C4-2B (cell line): ENCODE data around the gene FAM186B.

ENCODE experiments used
- H3K27ac ChIP-seq: fragments of 450-650 bp; 2 replicates; pipeline ENCODE4 v1.5.1; 2017
- CTCF ChIP-seq: fragments of 450-650 bp; conservative IDR thresholded peaks from 2 replicates; pipeline ENCODE4 v1.5.1; 2017; ENCODE audit warnings: mild to moderate bottlenecking
- ZFX ChIP-seq: fragments of 450-650 bp; IDR thresholded peaks from 2 replicates; pipeline ENCODE4 v1.6.1; 2017

FAM186B gene

GRCh38 chr12:49542592-49543160 lies 62.8 kb downstream of the FAM186B start:
- TF ChIP-seq ZFX (no peak), CTCF (no peak)
- H3K27ac ChIP-seq, result no peak overlapping the region

- H3K27ac ChIP-seq, result no peak overlapping the region
- no peak for TF ChIP-seq ZFX
- no peak for TF ChIP-seq CTCF
Measured at GRCh38 chr12:49541911-49542505, 63.4 kb downstream of the FAM186B start.

GRCh38 chr12:49541140-49541861 lies 64.1 kb downstream of the FAM186B start:
- H3K27ac ChIP-seq, result no peak overlapping the region

GRCh38 chr12:49540229-49541139 lies 65.0 kb downstream of the FAM186B start:
- H3K27ac ChIP-seq, result no peak overlapping the region
- TF ChIP-seq ZFX (no peak), CTCF (no peak)

More at GRCh38 chr12:49541140-49541861, 64.1 kb downstream of the FAM186B start:
- TF ChIP-seq ZFX (no peak), CTCF (no peak)

GRCh38 chr12:49539406-49540228 lies 65.8 kb downstream of the FAM186B start:
- H3K27ac ChIP-seq, result no peak overlapping the region
- TF ChIP-seq ZFX (no peak), CTCF (no peak)

GRCh38 chr12:49538510-49539403 lies 66.7 kb downstream of the FAM186B start, which contains the start of gene KCNH3:
Gene KCNH3 (plus strand): TSS chr12:49539030. CDS start chr12:49539417, 387 bp downstream.
- H3K27ac ChIP-seq, result no peak within 1 kb of the TSS
- TF ChIP-seq ZFX, result no peak
